Hepatocyte (in vitro differentiated cells): ENCODE measurements around the gene DLGAP4. TPM values are rescaled to one million over a fixed set of nuclear protein-coding genes. Genes with fewer than 3 reads are reported as not detected.

Experiments
- DNase-seq: peaks from one replicate; pipeline ENCODE4 v3.0.0-alpha.2; 2016; ENCODE audit warnings: low spot score
- H2AFZ ChIP-seq: fragments of 200-600 bp; sonication (generic); 2 replicates; pipeline ENCODE4 v1.6.0; 2016; ENCODE audit warnings: antibody characterized with exemption, mild to moderate bottlenecking
- H3K27ac ChIP-seq: fragments of 200-600 bp; sonication (generic); 2 replicates; pipeline ENCODE4 v1.5.1; 2016; ENCODE audit warnings: mild to moderate bottlenecking
- H3K27me3 ChIP-seq: fragments of 200-600 bp; sonication (generic); 2 replicates; pipeline ENCODE4 v1.6.1; 2016
- H3K36me3 ChIP-seq: fragments of 200-600 bp; sonication (generic); replicated peaks from 2 replicates; pipeline ENCODE4 v1.5.1; 2016; ENCODE audit warnings: low read depth; ENCODE audit not compliant: insufficient read depth
- H3K4me1 ChIP-seq: fragments of 200-600 bp; sonication (generic); 2 replicates; pipeline ENCODE4 v1.5.1; 2016; ENCODE audit warnings: mild to moderate bottlenecking, moderate library complexity; ENCODE audit not compliant: insufficient read depth
- H3K4me2 ChIP-seq: fragments of 200-600 bp; sonication (generic); 2 replicates; pipeline ENCODE4 v1.6.0; 2016
- H3K4me3 ChIP-seq: fragments of 200-600 bp; sonication (generic); 2 replicates; pipeline ENCODE4 v1.5.1; 2016; ENCODE audit warnings: mild to moderate bottlenecking
- H3K79me2 ChIP-seq: fragments of 200-600 bp; sonication (generic); 2 replicates; pipeline ENCODE4 v1.6.0; 2017; ENCODE audit warnings: mild to moderate bottlenecking
- H3K9me2 ChIP-seq: fragments of 200-600 bp; sonication (generic); replicated peaks from 2 replicates; pipeline ENCODE4 v1.6.0; 2017; ENCODE audit warnings: mild to moderate bottlenecking; ENCODE audit not compliant: insufficient read depth
- H3K9me3 ChIP-seq: fragments of 200-600 bp; sonication (generic); 2 replicates; pipeline ENCODE4 v1.5.1; 2016; ENCODE audit warnings: low read depth, mild to moderate bottlenecking
- H4K20me1 ChIP-seq: fragments of 200-600 bp; sonication (generic); 2 replicates; pipeline ENCODE4 v1.6.0; 2016; ENCODE audit warnings: mild to moderate bottlenecking; ENCODE audit not compliant: insufficient read depth, poor library complexity, severe bottlenecking
- CTCF ChIP-seq: fragments of 200-600 bp; sonication (generic); IDR thresholded peaks from 2 replicates; pipeline ENCODE4 v1.5.1; 2016; ENCODE audit warnings: antibody characterized with exemption, mild to moderate bottlenecking; ENCODE audit not compliant: poor library complexity
- EZH2 ChIP-seq: fragments of 200-600 bp; sonication (generic); IDR thresholded peaks from 2 replicates; pipeline ENCODE4 v1.6.1; 2016; ENCODE audit warnings: antibody characterized with exemption, mild to moderate bottlenecking, borderline replicate concordance
- EZH2phosphoT487 ChIP-seq: fragments of 200-600 bp; sonication (generic); IDR thresholded peaks from one replicate; pipeline ENCODE4 v1.6.1; 2018; ENCODE audit warnings: antibody characterized with exemption, mild to moderate bottlenecking, low read depth, moderate library complexity; ENCODE audit not compliant: unreplicated experiment, severe bottlenecking
- WGBS: methylation state at CpG from one replicate; pipeline ENCODE4 v1.1.6; 2016; ENCODE audit warnings: low lambda C conversion rate; ENCODE audit errors: missing lambda C conversion rate; 5-methylcytosine and 5-hydroxymethylcytosine counted together
- polyA plus RNA-seq: library from polyadenylated mRNA; unstranded; fragments of >200 nt; fragmentation: Nextera tagmentation; extraction: Ambion mirVana; gene quantifications from 2 replicates; pipeline ENCODE4 v1.2.1, GENCODE V29; 2016
- total RNA-seq: library from RNA; depleted of rRNA; stranded (reverse); fragments of >200 nt; gene quantifications from 2 replicates; pipeline ENCODE4 v1.2.3, GENCODE V29; 2014

The DLGAP4 gene
- total and polyA plus RNA-seq, 2 experiments from 2014 or later: 16.5 to 39.4 TPM

DNA sequence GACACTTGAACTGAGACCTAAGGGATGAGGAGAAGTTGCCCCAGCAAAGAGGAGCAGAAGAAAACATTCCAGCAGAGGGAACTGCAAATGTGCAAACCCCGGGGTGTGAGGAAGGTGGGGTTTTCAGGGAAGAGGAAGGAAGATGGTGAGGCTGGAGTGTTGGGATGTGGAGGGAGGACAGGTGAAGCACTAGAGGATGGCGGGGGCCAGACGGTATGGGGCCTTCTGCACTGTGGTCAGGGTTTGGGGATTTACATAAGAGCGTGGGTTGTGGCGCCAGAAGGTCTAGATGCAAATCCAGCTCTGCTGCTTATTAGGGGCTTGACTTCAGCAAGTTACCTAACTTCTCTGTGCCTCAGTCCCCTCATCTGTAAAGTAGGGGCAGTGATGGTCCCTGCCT, 16.0 kb downstream of the DLGAP4 start:
- no peaks in the 10 kb centered on the region for H3K4me1 ChIP-seq
- no peaks in the 10 kb centered on the region for H3K9me3 ChIP-seq
- no peaks in the 10 kb centered on the region for H4K20me1 ChIP-seq
- 66% methylated on average over 5 of the region's 5 CpGs for WGBS
- no peak for DNase-seq
- H3K27me3 ChIP-seq: no peaks in the 10 kb centered on the region
- no peaks in the 10 kb centered on the region for H3K79me2 ChIP-seq
- no peak overlapping the region for H2AFZ ChIP-seq
- H3K36me3 ChIP-seq: no peaks in the 10 kb centered on the region
- no peak overlapping the region for H3K4me3 ChIP-seq
- H3K9me2 ChIP-seq: no peaks in the 10 kb centered on the region
- TF ChIP-seq EZH2 (no peak), EZH2phosphoT487 (no peak), CTCF (no peak)
- H3K27ac ChIP-seq: no peak overlapping the region
- no peak overlapping the region for H3K4me2 ChIP-seq

DNA sequence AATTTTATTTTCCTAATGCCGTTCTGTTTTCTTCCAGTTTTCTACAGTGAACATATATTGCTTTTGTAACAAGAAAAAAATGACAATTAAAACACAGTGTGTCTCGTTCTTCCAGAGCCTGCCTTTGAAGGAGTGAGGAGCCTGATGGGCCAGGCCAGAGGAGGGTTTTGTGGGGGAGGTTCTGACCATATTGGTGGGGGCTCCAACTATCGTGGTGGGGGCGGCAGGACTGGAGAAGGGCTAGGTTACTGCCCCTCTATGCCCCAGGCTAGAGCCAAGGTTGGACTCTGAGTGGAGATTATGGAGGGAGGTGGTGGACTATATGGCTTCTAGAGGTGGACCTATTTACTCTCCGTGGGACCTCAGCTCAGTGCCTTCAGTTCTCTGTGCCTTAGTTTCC, 24.0 kb downstream of the DLGAP4 start:
- 83% methylated on average over 5 of the region's 5 CpGs for WGBS
- Histone ChIP-seq H3K79me2 (no peaks in the 10 kb centered on the region), H3K9me3 (no peaks in the 10 kb centered on the region), H3K9me2 (no peaks in the 10 kb centered on the region), H3K27me3 (peaks cover 11% of the 10 kb centered on the region), H3K4me1 (no peaks in the 10 kb centered on the region), H3K4me3 (no peak overlapping the region), H3K27ac (no peak overlapping the region), H2AFZ (no peak overlapping the region), H3K4me2 (no peak overlapping the region), H3K36me3 (no peaks in the 10 kb centered on the region), H4K20me1 (no peaks in the 10 kb centered on the region)
- no peak for DNase-seq
- TF ChIP-seq EZH2: no peak
- no peak for TF ChIP-seq EZH2phosphoT487
- no peak for TF ChIP-seq CTCF

GRCh38 chr20:36331209-36331608, 25.1 kb downstream of the DLGAP4 start:
- no peaks in the 10 kb centered on the region for H3K9me2 ChIP-seq
- DNase-seq: no peak
- H3K36me3 ChIP-seq: no peaks in the 10 kb centered on the region
- H3K9me3 ChIP-seq: no peaks in the 10 kb centered on the region
- WGBS: 48% methylated on average over 7 of the region's 7 CpGs
- no peak overlapping the region for H2AFZ ChIP-seq
- no peak overlapping the region for H3K27ac ChIP-seq
- no peak overlapping the region for H3K4me2 ChIP-seq
- H3K4me3 ChIP-seq: no peak overlapping the region
- H3K27me3 ChIP-seq: peaks cover 15% of the 10 kb centered on the region
- H3K79me2 ChIP-seq: no peaks in the 10 kb centered on the region
- no peak for TF ChIP-seq EZH2phosphoT487
- no peak for TF ChIP-seq EZH2
- no peak for TF ChIP-seq CTCF
- H3K4me1 ChIP-seq: no peaks in the 10 kb centered on the region
- no peaks in the 10 kb centered on the region for H4K20me1 ChIP-seq

DNA sequence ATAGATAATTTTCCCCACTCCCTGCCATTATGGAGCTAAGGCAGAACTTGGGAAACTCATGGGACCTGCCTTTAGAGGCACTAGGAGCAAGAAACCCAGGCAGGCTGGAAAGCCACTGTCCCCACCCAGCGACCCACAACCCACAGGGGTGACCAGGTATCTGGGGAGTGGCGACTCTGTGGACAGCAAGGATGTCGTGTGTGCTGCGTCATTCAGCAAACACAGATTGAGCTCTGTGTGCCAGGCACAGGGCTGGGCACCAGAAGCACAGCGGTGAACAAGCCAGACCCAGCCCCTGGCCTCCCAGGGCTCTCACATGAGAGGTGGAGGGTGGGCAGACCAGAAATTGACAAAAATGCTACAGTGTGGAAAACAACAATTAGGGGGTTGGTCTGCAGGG, 27.7 kb downstream of the DLGAP4 start:
- WGBS: 76% methylated on average over 5 of the region's 5 CpGs
- H2AFZ ChIP-seq: no peak overlapping the region
- no peak for DNase-seq
- no peaks in the 10 kb centered on the region for H3K9me2 ChIP-seq
- no peaks in the 10 kb centered on the region for H4K20me1 ChIP-seq
- TF ChIP-seq EZH2 (no peak), EZH2phosphoT487 (no peak), CTCF (no peak)
- peaks cover 15% of the 10 kb centered on the region for H3K27me3 ChIP-seq
- no peak overlapping the region for H3K4me2 ChIP-seq
- H3K36me3 ChIP-seq: no peaks in the 10 kb centered on the region
- no peak overlapping the region for H3K4me3 ChIP-seq
- H3K27ac ChIP-seq: no peak overlapping the region
- H3K9me3 ChIP-seq: no peaks in the 10 kb centered on the region
- no peaks in the 10 kb centered on the region for H3K4me1 ChIP-seq
- no peaks in the 10 kb centered on the region for H3K79me2 ChIP-seq
